GM19351 (cell line): Measurements from ENCODE around the gene CHN1.

Experiments used
- ATAC-seq: cut with Tn5 transposase; IDR thresholded peaks from one replicate; pipeline ENCODE4 v1.9.1; 2021; ENCODE audit warnings: mild to moderate bottlenecking, moderate library complexity; ENCODE audit not compliant: unreplicated experiment

Gene CHN1

DNA sequence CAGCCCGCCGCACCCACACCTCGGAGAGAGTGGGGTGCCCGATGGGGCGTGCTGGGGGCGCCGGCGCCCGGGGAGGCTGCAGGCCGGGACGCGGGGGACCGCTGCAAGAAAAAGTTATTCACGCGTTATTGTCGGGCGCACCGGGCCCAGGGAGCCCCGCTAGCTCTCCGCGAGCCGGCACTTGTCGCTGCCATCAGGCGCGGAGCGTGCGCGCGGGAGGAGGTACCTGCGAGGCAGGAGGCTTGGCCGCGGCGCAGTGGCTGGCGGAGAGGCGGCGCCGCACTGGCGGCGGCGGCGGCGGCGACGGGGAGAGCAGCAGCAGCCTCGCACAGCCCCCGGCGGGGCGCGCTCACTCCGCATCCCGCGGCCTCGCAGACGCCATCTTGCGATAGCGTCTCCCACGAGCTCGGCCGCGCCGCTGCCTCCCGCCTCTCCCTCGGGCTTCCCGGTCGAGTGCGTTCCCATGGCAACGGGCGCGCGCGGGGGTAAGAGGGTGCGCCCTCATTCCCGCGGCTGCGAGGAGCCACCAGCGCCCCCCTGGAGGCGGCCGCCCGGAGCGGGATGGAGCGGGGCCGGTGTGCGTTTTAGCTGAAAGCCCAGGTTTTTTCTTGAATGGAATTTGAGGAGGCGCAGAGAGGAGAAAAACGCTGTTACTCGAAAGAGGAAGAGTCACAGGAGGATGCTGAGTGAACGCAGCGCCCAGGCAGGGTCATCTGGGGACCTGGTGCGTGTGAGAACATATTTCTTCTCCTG, at the start of gene CHN1:
Gene CHN1 (minus strand): TSS at position 402 of the 753 bp plus-strand sequence. CDS start 469 bp downstream, outside the sequence.
- ATAC-seq: peak; percentile 80

DNA sequence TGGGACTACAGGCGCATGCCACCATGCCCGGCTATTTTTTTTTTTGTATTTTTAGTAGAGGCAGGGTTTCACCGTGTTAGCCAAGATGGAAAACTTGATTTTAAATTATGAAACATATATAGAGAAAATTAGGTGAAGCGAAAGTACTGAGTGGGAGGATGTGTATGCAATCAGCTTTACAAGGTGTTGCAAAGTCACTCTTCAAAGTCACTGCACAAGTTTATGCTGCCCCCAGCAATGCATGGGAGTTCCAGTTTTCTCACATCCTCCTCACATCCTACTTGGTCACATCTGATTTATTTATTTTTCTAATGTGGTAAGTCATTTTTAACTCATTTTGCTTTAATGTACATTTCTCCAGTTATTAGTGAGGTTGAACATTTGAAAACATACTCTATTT, 49.2 kb upstream of the CHN1 start:
- peak; percentile 84 for ATAC-seq

GRCh38 chr2:175049661-175050060, 44.5 kb upstream of the CHN1 start:
- no peak for ATAC-seq

DNA sequence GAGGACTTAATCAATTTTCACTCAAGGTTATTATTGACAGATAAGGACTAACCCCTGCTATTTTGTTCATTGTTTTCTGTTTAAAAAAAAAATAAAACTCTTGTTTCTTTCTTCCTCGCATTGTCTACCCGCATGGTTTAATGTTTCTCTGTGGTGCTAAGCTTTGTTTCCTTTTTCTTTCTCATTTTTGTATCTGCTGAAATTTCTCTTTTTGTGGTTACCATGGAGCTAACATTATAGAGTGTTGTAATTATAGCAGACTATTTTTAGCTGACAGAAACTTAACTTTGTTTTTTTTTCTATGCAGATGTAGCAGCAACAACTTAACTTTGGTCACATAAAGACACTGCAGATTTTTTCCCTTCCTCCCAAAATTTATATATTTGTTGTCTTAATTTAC, 43.1 kb upstream of the CHN1 start:
- ATAC-seq: peak; percentile 66

GRCh38 chr2:175039490-175039889, 34.3 kb upstream of the CHN1 start:
- ATAC-seq: no peak

GRCh38 chr2:175039031-175039430, 33.9 kb upstream of the CHN1 start:
- ATAC-seq: no peak

DNA sequence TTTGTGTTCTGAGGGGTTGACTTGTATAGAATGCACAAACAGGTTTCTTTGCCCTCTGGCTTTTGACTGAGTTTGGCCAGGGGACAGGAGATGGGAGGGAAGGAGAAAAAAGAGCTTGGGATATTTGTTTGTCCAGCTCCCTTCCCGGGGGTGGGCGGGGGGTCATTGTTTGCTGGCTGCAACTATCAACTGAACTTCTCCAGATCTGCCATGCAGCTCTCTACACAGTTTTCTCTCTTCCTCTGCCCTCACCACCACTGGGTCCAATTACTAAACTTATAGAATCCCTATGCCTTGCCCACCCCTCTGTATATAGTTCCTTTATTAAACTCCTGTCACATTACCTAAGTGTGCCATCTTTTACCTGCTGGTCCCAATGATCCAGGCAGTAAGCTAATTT, 32.8 kb upstream of the CHN1 start:
- ATAC-seq: no peak

DNA sequence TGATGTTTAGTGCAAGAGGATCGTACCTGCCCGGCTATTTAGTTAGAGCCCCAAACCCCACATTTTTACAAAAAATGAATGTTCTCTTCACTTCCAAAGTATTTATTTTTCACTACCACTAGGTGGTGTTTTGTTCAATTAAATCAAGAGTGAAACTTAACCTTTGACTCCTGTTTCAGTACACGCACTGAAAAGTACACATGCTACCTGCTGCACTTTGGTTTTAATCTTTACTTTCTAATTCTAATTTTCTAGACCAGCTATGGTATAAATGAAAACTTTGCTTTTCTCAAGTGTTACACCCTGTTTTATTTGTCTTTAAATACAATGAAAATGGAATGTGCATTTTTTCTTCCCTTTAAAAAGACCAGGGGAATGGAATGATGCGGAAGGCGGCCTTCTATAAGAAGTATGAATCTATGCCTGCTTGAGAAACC, 31.4 kb upstream of the CHN1 start:
- ATAC-seq: no peak

GRCh38 chr2:175035806-175036205, 30.6 kb upstream of the CHN1 start:
- ATAC-seq: no peak

DNA sequence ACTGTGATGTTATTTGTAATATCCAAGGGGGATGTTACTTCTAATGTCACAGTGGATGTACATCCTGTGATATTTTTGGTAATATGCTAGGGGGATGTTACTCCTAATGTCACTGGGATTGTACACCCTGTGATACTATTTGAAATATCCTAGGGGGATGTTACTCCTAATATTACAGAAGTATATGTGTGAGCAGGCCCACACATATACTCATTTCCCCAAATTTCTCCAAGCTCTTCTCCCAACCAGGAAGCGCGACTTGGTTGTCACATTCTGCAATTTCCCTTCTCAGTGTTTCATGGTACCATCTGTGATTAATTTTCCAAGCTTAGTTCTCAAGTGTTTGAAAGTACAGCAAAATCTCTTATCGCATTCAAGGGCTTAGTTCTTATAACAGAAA, 29.5 kb upstream of the CHN1 start:
- ATAC-seq: no peak

GRCh38 chr2:175030380-175031271, 25.4 kb upstream of the CHN1 start:
- ATAC-seq: no peak

DNA sequence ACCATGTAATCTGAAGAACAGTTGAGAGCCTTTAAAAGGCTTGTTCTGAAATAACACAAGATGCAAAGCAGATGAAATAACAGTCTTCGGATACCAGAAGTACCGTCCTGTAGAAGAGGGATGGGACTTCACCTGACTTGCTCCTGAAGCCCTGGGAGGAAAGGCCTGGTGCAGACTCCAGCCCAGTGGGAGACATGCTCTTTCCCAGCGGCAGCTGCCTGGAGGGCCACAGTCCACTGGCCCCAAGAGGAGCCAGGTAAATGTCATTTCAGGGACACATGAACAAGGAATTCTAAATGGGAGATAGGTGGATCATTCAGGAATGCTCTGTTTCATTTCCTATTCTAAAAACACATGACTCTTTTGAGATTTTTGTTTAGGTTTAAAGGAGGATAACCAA, 22.6 kb upstream of the CHN1 start:
- no peak for ATAC-seq

DNA sequence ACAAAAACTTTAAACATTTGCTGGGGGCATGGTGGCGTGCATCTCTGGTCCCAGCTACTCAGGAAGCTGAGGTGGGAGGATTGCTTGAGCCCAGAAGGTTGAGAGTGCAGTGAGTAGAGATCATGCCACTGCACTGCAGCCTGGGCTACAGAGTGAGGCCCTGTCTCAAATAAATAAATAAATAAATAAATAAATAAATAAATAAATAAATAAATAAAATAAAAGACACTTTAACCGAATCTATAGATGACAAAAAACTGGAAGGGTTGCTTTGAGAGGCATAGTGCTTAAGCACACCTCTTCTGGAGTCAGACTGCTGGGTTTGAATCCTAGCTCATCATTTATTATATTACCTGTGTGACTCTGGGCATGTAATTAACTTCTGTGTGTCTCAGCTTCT, 21.2 kb upstream of the CHN1 start:
- ATAC-seq: no peak

- ATAC-seq: no peak
Measured at GRCh38 chr2:175025946-175026345, 20.8 kb upstream of the CHN1 start.

DNA sequence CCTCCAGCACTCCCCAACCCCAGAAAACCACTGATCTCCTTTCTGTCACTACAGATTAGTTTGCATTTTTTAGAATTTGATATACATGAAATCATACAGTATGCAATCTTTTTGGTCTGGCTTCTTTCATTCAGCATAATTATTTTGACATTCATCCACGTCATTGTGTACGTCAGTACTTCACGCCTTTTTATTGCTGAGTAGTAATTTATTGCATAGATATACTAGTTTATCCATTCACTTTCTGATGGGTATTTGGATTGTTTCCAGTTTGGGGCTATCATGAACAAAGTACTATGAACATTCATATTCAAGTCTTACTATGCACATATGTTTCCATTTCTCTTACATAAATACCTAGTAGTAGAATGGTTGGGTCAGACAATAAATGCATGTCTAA, 20.1 kb upstream of the CHN1 start:
- no peak for ATAC-seq

DNA sequence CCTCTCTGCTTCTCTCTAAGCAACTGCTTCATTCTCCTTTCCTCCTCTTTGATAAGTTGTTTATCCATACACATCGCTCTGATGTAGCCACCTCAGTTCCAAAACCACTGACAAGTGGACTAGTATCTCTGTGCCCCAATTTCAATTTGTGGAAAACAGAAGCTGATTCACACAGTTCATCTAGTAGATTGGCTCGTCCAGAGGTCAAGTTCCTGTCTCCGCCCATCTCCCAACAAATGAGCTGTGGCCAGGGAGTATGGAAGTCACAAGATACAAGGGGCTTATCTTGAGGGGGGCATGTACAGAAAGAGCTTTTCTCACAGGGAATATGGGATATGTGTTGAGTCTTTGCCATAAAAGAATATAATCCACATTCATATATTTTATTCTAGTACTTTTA, 17.7 kb upstream of the CHN1 start:
- ATAC-seq: no peak

DNA sequence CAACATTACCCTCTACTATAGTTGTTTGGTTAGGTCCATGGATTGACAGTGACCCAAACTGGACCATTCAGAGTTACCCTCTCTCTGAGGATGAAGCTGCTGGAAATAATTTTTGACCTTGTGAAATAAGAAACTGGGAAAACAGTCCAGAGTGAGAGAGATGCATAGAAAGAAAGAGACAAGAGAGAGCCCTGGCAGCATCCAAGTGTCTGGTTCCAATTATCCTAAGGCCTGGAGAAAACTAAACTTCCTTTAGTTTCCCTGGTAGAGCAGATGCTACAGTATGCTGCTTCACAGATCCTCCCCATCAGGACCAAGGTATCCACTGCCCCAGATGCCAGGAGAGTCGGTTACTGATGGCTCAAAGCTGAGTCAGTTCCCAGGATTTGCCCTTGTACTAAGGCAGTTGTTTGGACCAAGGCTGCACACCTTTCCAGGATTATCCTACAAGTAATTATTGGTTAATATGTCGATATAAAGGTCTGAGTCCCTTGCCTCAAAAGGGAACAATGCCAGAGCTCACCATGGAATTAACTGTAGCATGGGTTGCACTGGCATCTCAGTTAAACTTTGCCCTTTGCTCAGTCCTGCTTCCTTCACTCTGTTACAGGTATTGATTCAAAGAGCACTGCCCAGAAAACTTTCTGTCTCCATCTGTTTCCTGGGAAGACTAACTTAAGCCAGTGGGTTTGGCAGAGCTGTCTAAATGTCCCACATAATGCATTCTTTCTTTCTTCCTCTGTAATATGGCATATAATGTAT, 14.6 kb upstream of the CHN1 start:
- ATAC-seq: no peak

DNA sequence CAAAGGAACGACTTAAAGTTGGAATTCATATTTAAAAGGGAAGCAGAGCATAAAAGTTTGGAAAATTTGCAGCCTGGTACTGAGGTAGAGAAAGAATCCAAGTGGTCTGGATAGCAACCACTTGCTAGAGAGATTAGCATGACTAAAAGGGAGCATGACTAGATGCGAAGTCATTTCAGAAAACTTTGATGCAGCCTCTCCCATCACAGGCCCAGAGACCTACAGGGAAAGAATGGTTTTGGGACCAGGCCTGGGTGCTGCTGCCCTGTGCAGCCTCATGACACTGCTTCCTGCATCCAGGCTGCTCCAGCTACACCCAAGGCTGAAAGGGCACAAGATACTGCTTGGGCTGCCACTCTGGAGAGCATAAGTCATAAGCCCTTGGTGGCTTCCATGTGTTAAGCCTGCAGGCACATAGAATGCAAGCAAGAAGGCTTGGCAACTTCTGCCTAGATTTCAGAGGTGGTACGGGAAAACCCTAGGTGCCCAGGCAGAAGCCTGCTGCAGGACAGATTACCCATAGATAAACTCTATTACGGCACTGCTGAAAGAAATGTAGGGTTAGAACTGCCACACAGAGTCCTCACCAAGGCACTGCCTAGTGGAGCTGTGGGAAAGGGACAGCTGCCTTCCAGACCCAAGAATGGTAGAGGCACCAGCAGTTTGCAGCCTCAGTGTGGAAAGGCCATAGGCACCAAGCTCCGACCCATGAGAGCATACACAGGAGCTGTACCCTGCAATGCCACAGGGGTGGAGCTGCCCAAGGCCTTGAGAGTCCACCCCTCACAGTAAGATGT, 12.6 kb upstream of the CHN1 start:
- no peak for ATAC-seq

GRCh38 chr2:175015340-175015739, 10.2 kb upstream of the CHN1 start:
- ATAC-seq: no peak

DNA sequence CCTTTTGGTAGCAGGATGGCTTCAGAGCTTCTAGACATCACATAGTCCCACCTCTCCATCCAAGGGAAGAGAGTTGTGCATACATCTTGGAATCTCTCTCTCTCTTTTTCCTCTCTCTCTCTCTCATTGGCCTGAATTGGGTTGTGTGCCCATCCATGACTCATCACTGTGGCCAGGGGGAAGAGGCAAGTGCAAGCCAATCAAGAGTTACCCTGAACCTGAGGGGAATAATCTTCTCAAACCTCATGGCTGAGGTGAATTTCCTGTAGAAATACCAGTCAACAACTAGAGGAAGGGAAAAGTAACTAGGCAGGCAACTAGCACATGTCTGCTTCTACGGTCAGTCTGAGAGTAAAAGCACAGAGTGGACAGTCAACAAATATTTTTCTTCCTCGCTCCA, 7.3 kb upstream of the CHN1 start:
- no peak for ATAC-seq

- ATAC-seq: no peak
Measured at GRCh38 chr2:175011505-175011904, 6.3 kb upstream of the CHN1 start.
